B cell (primary cell): Measurements from ENCODE around the gene CELA3A. TPM values are rescaled to one million over a fixed set of nuclear protein-coding genes. Genes with fewer than 3 reads are reported as not detected.

Source experiments
- ATAC-seq: fragments of 200-7000 bp; cut with Tn5 transposase; one replicate; pipeline ENCODE4 v1.10.0; 2021; ENCODE audit warnings: low read depth, mild to moderate bottlenecking, moderate number of reproducible peaks, moderate library complexity
- CTCF ChIA-PET: fragments of 350-600 bp; sonication (Branson Sonifier 250); formaldehyde crosslinking; loops from one replicate; lab custom pipeline; 2021; ENCODE audit warnings: antibody characterized with exemption, inconsistent platforms; lab: Charles Lee
- POLR2A ChIA-PET: fragments of 350-600 bp; sonication (Branson Sonifier 250); formaldehyde crosslinking; loops from one replicate; lab custom pipeline; 2021; ENCODE audit warnings: antibody characterized with exemption; lab: Charles Lee
- DNase-seq: peaks from one replicate; pipeline ENCODE4 v3.0.0; 2013
- H2AFZ ChIP-seq: 2 replicates; pipeline ENCODE4 v1.6.1; 2012; ENCODE audit warnings: mild to moderate bottlenecking, low read depth, low read length; ENCODE audit not compliant: insufficient read depth, poor library complexity, severe bottlenecking
- H3K27ac ChIP-seq, 2 donors: 1 replicate in 1 of 2; 2 replicates in 1 of 2; pipeline ENCODE4 v1.5.1; 2012 to 2013; ENCODE audit warnings: low read length in 2 of 2, mild to moderate bottlenecking in 2 of 2, moderate library complexity in 1 of 2
- H3K27me3 ChIP-seq, 4 experiments: fragments of 200-600 bp in 1 of 4; sonication (generic) in 1 of 4; replicated peaks in 1 of 4; 1 replicate in 2 of 4; 2 replicates in 2 of 4; pipeline versions ENCODE4 v1.6.1 to v1.7.0; 2013 to 2016; ENCODE audit warnings: low read length in 3 of 4, mild to moderate bottlenecking in 2 of 4, mixed read lengths in 1 of 4, moderate library complexity in 1 of 4; ENCODE audit not compliant: insufficient read depth in 4 of 4, control insufficient read depth in 3 of 4; ENCODE audit errors: control extremely low read depth in 1 of 4
- H3K36me3 ChIP-seq, 2 experiments: replicated peaks in 1 of 2; 1 replicate in 1 of 2; 2 replicates in 1 of 2; pipeline versions ENCODE4 v1.6.1 to v1.7.1; 2013; ENCODE audit warnings: low read length in 1 of 2; ENCODE audit not compliant: insufficient read depth in 2 of 2, control insufficient read depth in 1 of 2; ENCODE audit errors: control extremely low read depth in 1 of 2, extremely low read depth in 1 of 2
- H3K4me1 ChIP-seq, 2 donors: fragments of 200-600 bp in 1 of 2; sonication (generic) in 1 of 2; 1 replicate in 1 of 2; 2 replicates in 1 of 2; pipeline versions ENCODE4 v1.5.1 to v1.6.1; 2013 to 2017; ENCODE audit warnings: low read length in 2 of 2; ENCODE audit not compliant: control insufficient read depth in 2 of 2, insufficient read depth in 2 of 2
- H3K4me2 ChIP-seq: replicated peaks from 2 replicates; pipeline ENCODE3; 2012; ENCODE audit warnings: mild to moderate bottlenecking, low read depth, low read length; ENCODE audit not compliant: poor library complexity, severe bottlenecking
- H3K4me3 ChIP-seq, 5 experiments: fragments of 200-600 bp in 1 of 5; sonication (generic) in 1 of 5; 1 replicate in 3 of 5; 2 replicates in 2 of 5; pipeline versions ENCODE4 v1.5.1 to v1.7.0; 2011 to 2016; ENCODE audit warnings: low read length in 4 of 5, mild to moderate bottlenecking in 4 of 5, low read depth in 2 of 5, control low read depth in 1 of 5, moderate library complexity in 1 of 5; ENCODE audit not compliant: insufficient read depth in 1 of 5; ENCODE audit errors: control extremely low read depth in 1 of 5, extremely low read depth in 1 of 5
- H3K79me2 ChIP-seq: fragments of 200-600 bp; sonication (generic); one replicate; pipeline ENCODE4 v1.6.0; 2016; ENCODE audit warnings: low read length; ENCODE audit not compliant: control insufficient read depth, insufficient read depth
- H3K9ac ChIP-seq: fragments of 200-600 bp; sonication (generic); 2 replicates; pipeline ENCODE4 v1.6.1; 2017; ENCODE audit warnings: mild to moderate bottlenecking, low read length, moderate library complexity
- H3K9me3 ChIP-seq, 3 donors: one replicate each; pipeline versions ENCODE4 v1.6.1 to v1.7.1; 2013; ENCODE audit warnings: low read length in 2 of 3; ENCODE audit not compliant: control insufficient read depth in 2 of 3, insufficient read depth in 1 of 3; ENCODE audit errors: control extremely low read depth in 1 of 3
- H4K20me1 ChIP-seq: 2 replicates; pipeline ENCODE4 v1.6.0; 2012; ENCODE audit warnings: mild to moderate bottlenecking, low read length; ENCODE audit not compliant: insufficient read depth, control insufficient read depth, poor library complexity, severe bottlenecking
- H3K27ac Mint-ChIP-seq: one replicate; pipeline ENCODE4 v1.8.0; 2021; ENCODE audit warnings: mixed read lengths
- H3K27me3 Mint-ChIP-seq: one replicate; pipeline ENCODE4 v1.8.0; 2021; ENCODE audit warnings: mixed read lengths
- H3K4me1 Mint-ChIP-seq: one replicate; pipeline ENCODE4 v1.8.0; 2021; ENCODE audit warnings: mixed read lengths
- H3K4me3 Mint-ChIP-seq: one replicate; pipeline ENCODE4 v1.8.0; 2021; ENCODE audit warnings: mixed read lengths
- H3K9me3 Mint-ChIP-seq: one replicate; pipeline ENCODE4 v1.8.0; 2022; ENCODE audit warnings: mixed read lengths; ENCODE audit not compliant: insufficient read depth
- EZH2 ChIP-seq: IDR thresholded peaks from 2 replicates; pipeline ENCODE4 v1.6.1; 2012; ENCODE audit warnings: borderline replicate concordance, low read depth, mild to moderate bottlenecking, moderate library complexity, low read length; ENCODE audit not compliant: insufficient read depth, poor library complexity, severe bottlenecking
- WGBS: methylation state at CpG from one replicate; pipeline ENCODE4 v1.1.5; 2013; ENCODE audit warnings: missing lambda C conversion rate; ENCODE audit not compliant: insufficient coverage; 5-methylcytosine and 5-hydroxymethylcytosine counted together
- intact Hi-C: fragments of 100-400 bp; cut with micrococcal nuclease; formaldehyde crosslinking; loops from one replicate; pipeline ENCODE4 v1.10.0; 2022
- polyA plus RNA-seq: library from polyadenylated mRNA; depleted of rRNA; stranded (reverse); fragments of >200 nt; gene quantifications from 2 replicates; pipeline ENCODE4 v1.2.3, GENCODE V29; 2012
- total RNA-seq, 2 donors: library from RNA; stranded (reverse); fragments of 120-200 nt in 1 of 2; gene quantifications; 1 replicate in 1 of 2; 2 replicates in 1 of 2; pipeline versions ENCODE4 v1.2.3 to v1.2.4, GENCODE V29; 2013 to 2022
- TF ChIP-seq, protein P1 (sequence below): fragments of 200-600 bp; IDR thresholded peaks from one replicate; pipeline ENCODE4 v1.8.0; 2022; ENCODE audit warnings: antibody characterized with exemption, mild to moderate bottlenecking

The CELA3A gene
- total and polyA plus RNA-seq, 2 donors (not counting 1 experiment from before 2014, with no cell fraction given) = not detected

DNA sequence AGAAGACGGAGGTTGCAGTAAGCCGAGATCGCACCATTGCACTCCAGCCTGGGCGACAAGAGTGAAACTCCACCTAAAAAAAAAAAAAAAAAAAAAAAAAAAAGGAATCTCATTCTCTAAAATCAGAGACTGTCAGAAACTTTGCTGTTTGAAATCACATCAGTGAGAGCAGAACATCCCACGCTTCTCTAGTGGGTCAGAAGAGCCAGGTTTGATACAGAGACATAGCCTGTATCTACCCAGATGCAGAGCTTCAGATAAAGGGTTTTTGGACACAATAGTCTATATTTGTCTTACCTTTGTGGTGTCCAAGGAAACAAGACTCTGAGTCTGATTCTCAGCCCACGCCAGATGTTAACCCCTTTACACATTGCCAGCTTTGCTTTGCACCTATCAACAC, 19.6 kb downstream of the CELA3A start:
- DNase-seq (no peak), ATAC-seq (no peak)
- no peaks in the 10 kb centered on the region for H3K9me3 Mint-ChIP-seq
- H3K4me1 Mint-ChIP-seq = peaks cover 37% of the 10 kb centered on the region
- TF ChIP-seq EZH2 = no peak
- TF ChIP-seq, protein P1, sequence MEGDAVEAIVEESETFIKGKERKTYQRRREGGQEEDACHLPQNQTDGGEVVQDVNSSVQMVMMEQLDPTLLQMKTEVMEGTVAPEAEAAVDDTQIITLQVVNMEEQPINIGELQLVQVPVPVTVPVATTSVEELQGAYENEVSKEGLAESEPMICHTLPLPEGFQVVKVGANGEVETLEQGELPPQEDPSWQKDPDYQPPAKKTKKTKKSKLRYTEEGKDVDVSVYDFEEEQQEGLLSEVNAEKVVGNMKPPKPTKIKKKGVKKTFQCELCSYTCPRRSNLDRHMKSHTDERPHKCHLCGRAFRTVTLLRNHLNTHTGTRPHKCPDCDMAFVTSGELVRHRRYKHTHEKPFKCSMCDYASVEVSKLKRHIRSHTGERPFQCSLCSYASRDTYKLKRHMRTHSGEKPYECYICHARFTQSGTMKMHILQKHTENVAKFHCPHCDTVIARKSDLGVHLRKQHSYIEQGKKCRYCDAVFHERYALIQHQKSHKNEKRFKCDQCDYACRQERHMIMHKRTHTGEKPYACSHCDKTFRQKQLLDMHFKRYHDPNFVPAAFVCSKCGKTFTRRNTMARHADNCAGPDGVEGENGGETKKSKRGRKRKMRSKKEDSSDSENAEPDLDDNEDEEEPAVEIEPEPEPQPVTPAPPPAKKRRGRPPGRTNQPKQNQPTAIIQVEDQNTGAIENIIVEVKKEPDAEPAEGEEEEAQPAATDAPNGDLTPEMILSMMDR = no peak
- H3K36me3 ChIP-seq = no peaks in the 10 kb centered on the region
- H3K4me1 ChIP-seq = peaks cover 18 to 34% of the 10 kb centered on the region in 2 donors
- H3K9ac ChIP-seq = no peak overlapping the region
- H4K20me1 ChIP-seq = no peaks in the 10 kb centered on the region
- 100% methylated on average over 2 of the region's 6 CpGs for WGBS
- CTCF ChIA-PET = interaction anchor here (1.0 to 6.4 kb wide), 7 partner anchors 17 to 85 kb away, joined by 3 to 89 read pairs (median 5); partner anchors contain the start of gene CDC42
- H3K4me3 ChIP-seq = no peak overlapping the region
- H3K4me3 Mint-ChIP-seq = no peak overlapping the region
- H3K27ac ChIP-seq = no peak overlapping the region
- no peaks in the 10 kb centered on the region for H3K27me3 Mint-ChIP-seq
- H3K4me2 ChIP-seq = no peak overlapping the region
- H3K27me3 ChIP-seq = no peaks in the 10 kb centered on the region
- H2AFZ ChIP-seq = no peak overlapping the region
- intact Hi-C loops = loop anchor here (10.0 kb wide), 2 partner anchors 506 to 726 kb away; partner anchors contain the start of gene ECE1
- H3K79me2 ChIP-seq = peaks cover 13% of the 10 kb centered on the region
- H3K27ac Mint-ChIP-seq = no peak overlapping the region
- POLR2A ChIA-PET = no interaction called here
- peaks cover 0 to under 1% (median 0%) of the 10 kb centered on the region in 3 donors for H3K9me3 ChIP-seq
